Upper lobe of left lung (tissue), 6 donors: ENCODE measurements around the gene IFITM10. TPM values are rescaled to one million over a fixed set of nuclear protein-coding genes. Genes with fewer than 3 reads are reported as not detected.

Experiments used
- ATAC-seq, 2 donors: fragments of 200-7000 bp; cut with Tn5 transposase; one replicate each; pipeline ENCODE4 v1.9.1; 2022; ENCODE audit warnings: mild to moderate bottlenecking in 2 of 2, moderate library complexity in 2 of 2; ENCODE audit not compliant: low FRiP score in 2 of 2
- DNase-seq, 2 donors: peaks; one replicate each; pipeline ENCODE4 v3.0.0-alpha.2; 2019 to 2020
- H3K27ac ChIP-seq, 4 donors: fragments of 200-600 bp; sonication (generic); one replicate each; pipeline ENCODE4 v1.5.1; 2016 to 2019
- H3K27me3 ChIP-seq, 4 donors: fragments of 200-600 bp; sonication (generic); one replicate each; pipeline ENCODE4 v1.5.1; 2017 to 2019
- H3K36me3 ChIP-seq, 4 donors: fragments of 200-600 bp; sonication (generic); one replicate each; pipeline ENCODE4 v1.5.1; 2016 to 2019
- H3K4me1 ChIP-seq, 4 donors: fragments of 200-600 bp; sonication (generic); one replicate each; pipeline ENCODE4 v1.5.1; 2018 to 2019
- H3K4me3 ChIP-seq, 4 donors: fragments of 200-600 bp; sonication (generic); one replicate each; pipeline ENCODE4 v1.5.1; 2017 to 2019; ENCODE audit warnings: mild to moderate bottlenecking in 2 of 4, moderate library complexity in 1 of 4
- H3K9me3 ChIP-seq, 4 donors: fragments of 200-600 bp; sonication (generic); one replicate each; pipeline ENCODE4 v1.5.1; 2018 to 2019
- EP300 ChIP-seq, 4 donors: sonication (generic); formaldehyde crosslinking; IDR thresholded peaks; one replicate each; pipeline ENCODE4 v1.5.1; 2017; ENCODE audit warnings: antibody characterized with exemption in 4 of 4, control low read depth in 2 of 4
- POLR2A ChIP-seq, 4 donors: fragments of 450-650 bp; IDR thresholded peaks; one replicate each; pipeline ENCODE4 v1.5.1; 2016 to 2017; ENCODE audit warnings: antibody characterized with exemption in 4 of 4, mild to moderate bottlenecking in 2 of 4
- POLR2AphosphoS5 ChIP-seq, 2 donors: sonication (generic); formaldehyde crosslinking; IDR thresholded peaks; one replicate each; pipeline ENCODE4 v1.5.1; 2017; ENCODE audit warnings: antibody characterized with exemption in 2 of 2
- WGBS, 2 donors: methylation state at CpG; one replicate each; pipeline ENCODE4 v1.1.5; 2017 to 2018; 5-methylcytosine and 5-hydroxymethylcytosine counted together
- total RNA-seq, 6 donors: library from RNA; depleted of rRNA in 4 of 6; stranded (reverse); fragments of >200 nt in 4 of 6; gene quantifications; one replicate each; pipeline versions ENCODE4 v1.1.0 to v1.2.1, GENCODE V29; 2016 to 2021
- TF ChIP-seq, protein P1 (sequence below), 6 experiments: fragments of 450-650 bp in 4 of 6; fragments of 200-600 bp in 2 of 6; sonication (generic) in 2 of 6; IDR thresholded peaks; one replicate each; pipeline ENCODE4 v1.5.1; 2016 to 2019; ENCODE audit warnings: antibody characterized with exemption in 6 of 6
- donor health status: DM: no; HTN: no; CAD: no; lungs with moderate emphysema.
- donor health status: DM: no; HTN: yes; CAD: no; lungs with severe emphysema.

IFITM10 gene
- total RNA-seq, 6 donors from 2014 or later, result 8.7 to 28.3 (median 14.2) TPM

- Histone ChIP-seq H3K27ac (no peak overlapping the region), H3K36me3 (no peaks in the 10 kb centered on the region), H3K27me3 (peaks cover 0 to 5% (median 2%) of the 10 kb centered on the region in 4 donors), H3K4me3 (no peak overlapping the region), H3K9me3 (peaks cover 7 to 18% (median 17%) of the 10 kb centered on the region in 4 donors), H3K4me1 (no peaks in the 10 kb centered on the region)
- TF ChIP-seq EP300 (IDR thresholded peaks at IDR 0.05), result no peak
- no peak for TF ChIP-seq POLR2AphosphoS5 (IDR thresholded peaks at IDR 0.05)
- TF ChIP-seq POLR2A (IDR thresholded peaks at IDR 0.05), result no peak
- 54 to 67% methylated on average over 9 to 10 of the region's 10 CpGs for WGBS, 2 donors
- no peak for ATAC-seq
- no peak for DNase-seq
Measured at GRCh38 chr11:1734641-1735081, 15.7 kb downstream of the IFITM10 start.

DNA sequence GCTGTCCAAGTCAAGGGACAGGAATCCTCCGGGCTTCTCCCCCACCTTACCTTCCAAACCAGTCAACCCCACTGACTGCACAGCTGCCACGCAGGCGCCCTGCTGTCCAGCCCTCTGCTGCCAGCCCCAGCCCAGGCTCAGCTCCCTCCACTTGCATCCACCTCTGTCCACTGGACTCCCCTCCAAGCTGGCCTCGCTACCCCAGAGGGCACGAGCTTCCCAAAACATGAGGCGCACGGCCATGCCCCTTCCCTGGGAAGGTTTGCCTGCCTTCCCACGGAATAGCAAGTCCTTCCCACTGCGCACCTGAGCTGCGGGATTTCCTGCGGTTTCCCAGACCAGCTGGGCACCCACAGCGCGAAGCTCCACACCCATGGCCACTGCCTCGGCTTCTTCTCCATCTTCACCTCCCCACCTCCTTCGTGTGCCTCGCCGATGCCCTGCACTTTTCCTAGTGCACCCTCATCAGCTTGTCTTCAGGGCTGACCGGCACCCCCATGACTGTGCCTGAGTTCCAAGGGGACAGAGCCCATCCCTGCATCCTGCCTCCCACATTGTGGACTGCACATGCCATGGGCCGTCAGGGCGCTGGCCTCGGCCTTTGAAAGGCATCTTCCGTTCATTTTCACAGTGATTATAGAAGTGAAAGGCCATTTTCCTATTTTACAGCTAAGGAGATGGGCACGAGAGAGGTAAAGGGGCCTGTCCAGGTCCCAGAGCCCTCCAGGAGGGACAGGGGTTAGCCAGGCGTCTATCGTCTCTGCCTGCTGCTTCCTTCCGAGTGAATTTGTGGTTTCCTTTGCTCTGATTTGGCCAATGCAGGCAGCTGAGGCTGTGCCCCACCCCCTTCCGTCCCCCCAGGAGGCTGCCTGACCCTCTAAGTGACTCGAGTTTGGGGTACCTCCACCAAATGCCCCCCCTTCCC is 16.4 kb downstream of the IFITM10 start:
- 64 to 66% methylated on average over 23 to 28 of the region's 28 CpGs for WGBS, 2 donors
- no peak for TF ChIP-seq EP300 (IDR thresholded peaks at IDR 0.05)
- no peak for TF ChIP-seq POLR2A (IDR thresholded peaks at IDR 0.05)
- TF ChIP-seq, protein P1, sequence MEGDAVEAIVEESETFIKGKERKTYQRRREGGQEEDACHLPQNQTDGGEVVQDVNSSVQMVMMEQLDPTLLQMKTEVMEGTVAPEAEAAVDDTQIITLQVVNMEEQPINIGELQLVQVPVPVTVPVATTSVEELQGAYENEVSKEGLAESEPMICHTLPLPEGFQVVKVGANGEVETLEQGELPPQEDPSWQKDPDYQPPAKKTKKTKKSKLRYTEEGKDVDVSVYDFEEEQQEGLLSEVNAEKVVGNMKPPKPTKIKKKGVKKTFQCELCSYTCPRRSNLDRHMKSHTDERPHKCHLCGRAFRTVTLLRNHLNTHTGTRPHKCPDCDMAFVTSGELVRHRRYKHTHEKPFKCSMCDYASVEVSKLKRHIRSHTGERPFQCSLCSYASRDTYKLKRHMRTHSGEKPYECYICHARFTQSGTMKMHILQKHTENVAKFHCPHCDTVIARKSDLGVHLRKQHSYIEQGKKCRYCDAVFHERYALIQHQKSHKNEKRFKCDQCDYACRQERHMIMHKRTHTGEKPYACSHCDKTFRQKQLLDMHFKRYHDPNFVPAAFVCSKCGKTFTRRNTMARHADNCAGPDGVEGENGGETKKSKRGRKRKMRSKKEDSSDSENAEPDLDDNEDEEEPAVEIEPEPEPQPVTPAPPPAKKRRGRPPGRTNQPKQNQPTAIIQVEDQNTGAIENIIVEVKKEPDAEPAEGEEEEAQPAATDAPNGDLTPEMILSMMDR (IDR thresholded peaks at IDR 0.05), result no peak
- no peak for TF ChIP-seq POLR2AphosphoS5 (IDR thresholded peaks at IDR 0.05)
- Histone ChIP-seq H3K27ac (no peak overlapping the region), H3K9me3 (peaks cover 7 to 18% (median 17%) of the 10 kb centered on the region in 4 donors), H3K27me3 (peaks cover 0 to 5% (median 2%) of the 10 kb centered on the region in 4 donors), H3K36me3 (no peaks in the 10 kb centered on the region), H3K4me3 (no peak overlapping the region), H3K4me1 (no peaks in the 10 kb centered on the region)
- DNase-seq, result peak in 1 of 2 donors; percentile 67
- ATAC-seq, result no peak

DNA sequence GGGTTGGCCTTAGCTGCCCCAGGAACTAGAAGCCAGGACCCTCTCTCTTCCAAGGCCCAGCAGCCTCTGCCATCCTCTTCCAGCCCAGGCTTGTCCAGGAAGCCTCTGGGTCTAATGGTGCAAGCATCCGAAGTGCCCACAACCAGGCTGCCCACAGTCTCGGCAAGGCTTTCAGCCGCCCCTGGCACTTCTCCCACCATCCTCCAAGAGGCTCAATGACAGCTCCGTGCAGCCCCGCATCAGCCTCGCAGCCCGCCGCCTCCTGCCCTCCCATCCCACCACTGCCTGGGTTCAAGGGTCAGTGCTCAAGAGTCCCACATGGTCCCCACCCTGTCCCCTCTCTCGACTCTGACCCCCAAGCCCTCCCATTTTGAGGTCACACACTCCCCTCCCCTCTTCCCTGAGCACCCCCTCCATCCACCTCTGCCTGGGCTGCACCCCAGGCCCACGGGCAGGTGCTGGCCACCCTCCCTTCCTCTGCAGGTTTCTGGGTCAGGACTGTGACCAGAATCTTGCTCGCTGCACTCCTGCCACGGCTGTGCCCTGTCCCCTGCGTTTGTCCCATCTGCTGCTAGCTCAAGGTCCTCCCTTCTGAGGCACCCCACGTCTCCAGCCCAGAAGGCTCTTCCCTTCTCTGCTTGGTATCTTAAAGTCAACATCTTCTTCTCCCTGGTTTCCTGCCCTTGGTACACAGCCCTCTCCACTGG is 17.2 kb downstream of the IFITM10 start:
- WGBS, 2 donors, result 72 to 76% methylated on average over 12 to 14 of the region's 14 CpGs
- Histone ChIP-seq H3K9me3 (peaks cover 7 to 18% (median 17%) of the 10 kb centered on the region in 4 donors), H3K27me3 (peaks cover 0 to 5% (median 2%) of the 10 kb centered on the region in 4 donors), H3K4me3 (no peak overlapping the region), H3K4me1 (no peaks in the 10 kb centered on the region), H3K27ac (no peak overlapping the region), H3K36me3 (no peaks in the 10 kb centered on the region)
- DNase-seq (peak in 1 of 2 donors; percentile 67), ATAC-seq (no peak)
- TF ChIP-seq, protein P1 (IDR thresholded peaks at IDR 0.05), result no peak
- TF ChIP-seq POLR2A (IDR thresholded peaks at IDR 0.05), result no peak
- TF ChIP-seq EP300 (IDR thresholded peaks at IDR 0.05), result no peak
- no peak for TF ChIP-seq POLR2AphosphoS5 (IDR thresholded peaks at IDR 0.05)

DNA sequence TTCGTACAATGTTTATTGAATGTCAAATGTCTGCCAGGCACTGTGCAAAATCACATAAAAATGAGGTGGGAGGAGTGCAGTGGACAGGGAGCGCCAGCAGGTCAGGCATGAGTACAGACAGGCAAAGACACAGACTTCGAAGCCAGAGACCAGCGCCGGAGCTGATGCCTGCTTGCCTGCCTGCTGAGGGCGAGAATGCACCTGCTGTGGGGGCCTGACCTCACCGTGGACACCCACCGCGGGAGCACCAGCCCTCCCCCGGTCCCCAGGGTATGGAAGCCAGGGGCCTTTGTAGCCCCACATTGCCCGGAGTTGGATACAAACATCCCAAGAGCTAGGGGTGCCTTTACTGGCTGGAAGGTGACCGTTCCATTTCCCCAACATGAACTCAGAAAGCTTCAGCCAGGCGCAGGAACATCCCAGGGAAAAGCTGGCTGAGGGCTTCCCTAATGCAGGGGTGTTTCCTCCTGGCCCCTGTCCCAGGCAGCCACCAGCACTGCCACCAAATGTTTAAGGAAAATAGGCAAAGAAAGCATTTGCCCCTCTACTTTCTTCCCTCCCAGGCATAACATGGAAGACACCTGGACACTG is 17.9 kb downstream of the IFITM10 start:
- Histone ChIP-seq H3K27ac (no peak overlapping the region), H3K4me3 (no peak overlapping the region), H3K9me3 (peaks cover 7 to 16% (median 14%) of the 10 kb centered on the region in 4 donors), H3K27me3 (peaks cover 0 to 5% (median 2%) of the 10 kb centered on the region in 4 donors), H3K4me1 (no peaks in the 10 kb centered on the region), H3K36me3 (no peaks in the 10 kb centered on the region)
- DNase-seq, result no peak
- 52 to 55% methylated on average over 13 of the region's 13 CpGs for WGBS, 2 donors
- no peak for TF ChIP-seq POLR2A (IDR thresholded peaks at IDR 0.05)
- no peak for TF ChIP-seq EP300 (IDR thresholded peaks at IDR 0.05)
- TF ChIP-seq, protein P1 (IDR thresholded peaks at IDR 0.05), result no peak
- TF ChIP-seq POLR2AphosphoS5 (IDR thresholded peaks at IDR 0.05), result no peak
- no peak for ATAC-seq
